GM19351 (cell line): ENCODE measurements around the gene ZNF783.
A peak's percentile ranks its signal among the peaks of the same experiment; 100 is the strongest.
"Not testable (repeated sequence)": the region's sequence is repeated elsewhere in the genome, so short reads cannot be mapped to it uniquely, and the experiment has no call there.

ENCODE experiments used
- ATAC-seq: cut with Tn5 transposase; IDR thresholded peaks from one replicate; pipeline ENCODE4 v1.9.1; 2021; ENCODE audit warnings: mild to moderate bottlenecking, moderate library complexity; ENCODE audit not compliant: unreplicated experiment

ZNF783 gene

GRCh38 chr7:149296368-149296767 is 34.4 kb downstream of the ZNF783 start:
- no peak for ATAC-seq

GRCh38 chr7:149297034-149297755 is 35.2 kb downstream of the ZNF783 start:
- ATAC-seq, result no peak

GRCh38 chr7:149300620-149301285 is 38.8 kb downstream of the ZNF783 start:
- no peak for ATAC-seq

GRCh38 chr7:149302222-149302621 is 40.2 kb downstream of the ZNF783 start:
- ATAC-seq, result no peak

- ATAC-seq, result no peak
Observed at GRCh38 chr7:149302865-149303264, 40.9 kb downstream of the ZNF783 start.

- no peak for ATAC-seq
Observed at GRCh38 chr7:149304006-149304405, 42.0 kb downstream of the ZNF783 start.

- ATAC-seq, result no peak
Observed at GRCh38 chr7:149306854-149307253, 44.9 kb downstream of the ZNF783 start.

- ATAC-seq, result no peak
Observed at GRCh38 chr7:149307775-149308501, 45.9 kb downstream of the ZNF783 start.

- peak; percentile 92 for ATAC-seq
Observed at GRCh38 chr7:149310113-149310836, 48.3 kb downstream of the ZNF783 start.

- no peak for ATAC-seq
Observed at GRCh38 chr7:149310990-149311573, 49.1 kb downstream of the ZNF783 start.

GRCh38 chr7:149313981-149314380 is 52.0 kb downstream of the ZNF783 start:
- no peak for ATAC-seq

GRCh38 chr7:149316606-149317005 is 54.6 kb downstream of the ZNF783 start:
- ATAC-seq, result no peak

- no peak for ATAC-seq
Observed at GRCh38 chr7:149317496-149317895, 55.5 kb downstream of the ZNF783 start.

GRCh38 chr7:149317986-149318672 is 56.1 kb downstream of the ZNF783 start:
- ATAC-seq, result peak; percentile 50

- ATAC-seq, result no peak
Observed at GRCh38 chr7:149319376-149319775, 57.4 kb downstream of the ZNF783 start.

GRCh38 chr7:149320313-149321124 is 58.5 kb downstream of the ZNF783 start:
- ATAC-seq, result no peak

GRCh38 chr7:149321125-149321905 is 59.3 kb downstream of the ZNF783 start:
- not testable (repeated sequence) for ATAC-seq

GRCh38 chr7:149321978-149322541 is 60.1 kb downstream of the ZNF783 start:
- no peak for ATAC-seq
